NCI-H2107 treated with DMSO at 0.1 percent for 48 hours (cell line): ENCODE data around the gene PRRC2B.
"Not testable (repeated sequence)": the region's sequence is repeated elsewhere in the genome, so short reads cannot be mapped to it uniquely, and the experiment has no call there.

Experiments used
- DNase-seq: peaks from one replicate; lab custom pipeline; 2025; ENCODE audit not compliant: unreplicated experiment; lab: John Stamatoyannopoulos, UW

Gene PRRC2B

GRCh38 chr9:131393622-131394463 lies at the start of gene PRRC2B:
PRRC2B (plus strand) TSS chr9:131394086; CDS start chr9:131430145, 36,059 bp downstream.
- DNase-seq = no peak

GRCh38 chr9:131344931-131345535 lies 48.9 kb upstream of the PRRC2B start:
- not testable (repeated sequence) for DNase-seq

GRCh38 chr9:131346559-131346958 lies 47.3 kb upstream of the PRRC2B start:
- DNase-seq = no peak

GRCh38 chr9:131347376-131348020 lies 46.4 kb upstream of the PRRC2B start:
- DNase-seq = no peak

- DNase-seq = no peak
Measured at GRCh38 chr9:131348631-131349521, 45.0 kb upstream of the PRRC2B start.

- DNase-seq = no peak
Measured at GRCh38 chr9:131349522-131349880, 44.4 kb upstream of the PRRC2B start.

- DNase-seq = peak; percentile 56
Measured at GRCh38 chr9:131349881-131350563, 43.9 kb upstream of the PRRC2B start.

- DNase-seq = not testable (repeated sequence)
Measured at GRCh38 chr9:131356479-131356878, 37.4 kb upstream of the PRRC2B start.

GRCh38 chr9:131358556-131358955 lies 35.3 kb upstream of the PRRC2B start:
- no peak for DNase-seq

- peak; percentile 55 for DNase-seq
Measured at GRCh38 chr9:131361202-131361833, 32.6 kb upstream of the PRRC2B start.

- no peak for DNase-seq
Measured at GRCh38 chr9:131365546-131365945, 28.3 kb upstream of the PRRC2B start.

GRCh38 chr9:131366761-131367401 lies 27.0 kb upstream of the PRRC2B start:
- DNase-seq = no peak

GRCh38 chr9:131367450-131367849 lies 26.4 kb upstream of the PRRC2B start:
- no peak for DNase-seq

GRCh38 chr9:131370638-131371037 lies 23.2 kb upstream of the PRRC2B start:
- no peak for DNase-seq

- DNase-seq = not testable (repeated sequence)
Measured at GRCh38 chr9:131372599-131372973, 21.3 kb upstream of the PRRC2B start.

- peak; percentile 90 for DNase-seq
Measured at GRCh38 chr9:131374638-131375037, 19.2 kb upstream of the PRRC2B start.

- DNase-seq = no peak
Measured at GRCh38 chr9:131379056-131379455, 14.8 kb upstream of the PRRC2B start.

GRCh38 chr9:131382850-131383729 lies 10.8 kb upstream of the PRRC2B start:
- DNase-seq = peak; percentile 96
